Mesenteric fat pad (tissue), 1 donor: ENCODE results near the gene ANKRD44. TPM values are rescaled to one million over a fixed set of nuclear protein-coding genes. Genes with fewer than 3 reads are reported as not detected.

Experiments
- DNase-seq: peaks from one replicate; pipeline ENCODE4 v3.0.0-alpha.2; 2020; ENCODE audit warnings: low spot score
- total RNA-seq: library from RNA; stranded (reverse); fragmentation: NEBNext Ultra II Directional; extraction: Animal tissue kit (Norgen Biotek cat#: 25700); gene quantifications from one replicate; pipeline ENCODE4 v1.2.1, GENCODE V29; 2021
- donor health status: DM: yes; HTN: yes; CAD: no.

The ANKRD44 gene
- total RNA-seq, 1 donor from 2014 or later: 26.0 TPM

DNA sequence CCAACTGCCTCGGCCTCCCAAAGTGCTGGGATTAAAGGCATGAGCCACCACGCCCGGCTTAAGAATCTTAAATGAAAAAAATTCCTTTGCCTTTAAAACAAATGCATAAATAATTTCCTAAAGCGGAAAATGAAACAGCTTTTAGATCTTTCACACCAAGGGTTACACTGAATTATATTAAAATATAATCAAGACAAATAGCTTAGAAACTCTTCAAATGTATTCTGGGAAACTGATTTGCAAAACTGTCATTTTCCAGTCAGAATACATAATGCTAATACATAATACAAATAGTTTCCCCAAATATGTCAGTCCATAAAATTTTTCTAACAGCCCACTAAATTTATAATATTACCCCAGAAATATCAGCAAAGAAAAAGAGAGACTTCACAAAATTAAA lies 315.8 kb downstream of the ANKRD44 start:
- DNase-seq: no peak

DNA sequence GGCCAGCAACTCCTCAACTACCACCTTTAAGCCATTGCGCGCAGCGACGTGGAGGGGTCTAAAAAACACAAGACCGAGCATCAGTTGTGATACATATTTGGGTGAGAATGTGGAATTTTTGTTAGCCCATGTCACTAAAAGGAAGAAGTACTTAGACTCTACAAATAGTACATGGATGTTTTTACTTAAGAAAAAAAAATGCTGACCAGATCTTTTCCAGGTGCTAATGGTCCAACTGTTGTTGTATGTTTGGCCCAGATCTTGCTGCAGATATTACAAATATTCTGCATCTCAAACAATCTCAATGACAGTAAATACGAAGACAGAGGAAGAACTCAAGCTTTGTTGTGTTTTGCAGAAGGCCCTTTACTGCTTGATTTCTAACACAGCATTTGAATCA lies 317.0 kb downstream of the ANKRD44 start:
- DNase-seq: no peak

GRCh38 chr2:196992466-196992865 lies 318.1 kb downstream of the ANKRD44 start:
- no peak for DNase-seq

- no peak for DNase-seq
These were observed 319.7 kb downstream of the ANKRD44 start for GRCh38 chr2:196990788-196991461.

DNA sequence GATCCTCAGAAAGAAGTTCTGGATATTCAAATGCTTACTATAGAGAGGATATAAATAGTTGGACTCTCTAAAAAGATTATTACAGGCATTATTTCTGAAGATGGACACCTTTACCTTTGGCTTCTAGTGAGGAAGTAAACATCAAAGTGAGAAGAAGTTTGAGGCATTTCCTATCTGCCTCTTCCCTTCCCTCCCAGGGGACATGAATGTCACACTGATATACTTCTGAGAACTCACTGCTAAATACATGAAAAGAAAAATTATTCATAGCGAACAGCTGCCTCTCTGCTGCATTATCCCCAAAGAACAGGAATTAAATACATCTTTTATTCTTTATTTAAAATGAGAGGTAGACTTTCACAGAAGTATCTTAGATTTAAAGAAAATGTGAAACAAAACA lies 320.5 kb downstream of the ANKRD44 start:
- DNase-seq: no peak

GRCh38 chr2:196989496-196989895 lies 321.1 kb downstream of the ANKRD44 start:
- DNase-seq: no peak

- DNase-seq: no peak
These were observed 321.9 kb downstream of the ANKRD44 start for GRCh38 chr2:196988639-196989038.

- no peak for DNase-seq
These were observed 322.8 kb downstream of the ANKRD44 start for GRCh38 chr2:196987649-196988364.

- DNase-seq: no peak
These were observed 323.3 kb downstream of the ANKRD44 start for GRCh38 chr2:196987298-196987648.

DNA sequence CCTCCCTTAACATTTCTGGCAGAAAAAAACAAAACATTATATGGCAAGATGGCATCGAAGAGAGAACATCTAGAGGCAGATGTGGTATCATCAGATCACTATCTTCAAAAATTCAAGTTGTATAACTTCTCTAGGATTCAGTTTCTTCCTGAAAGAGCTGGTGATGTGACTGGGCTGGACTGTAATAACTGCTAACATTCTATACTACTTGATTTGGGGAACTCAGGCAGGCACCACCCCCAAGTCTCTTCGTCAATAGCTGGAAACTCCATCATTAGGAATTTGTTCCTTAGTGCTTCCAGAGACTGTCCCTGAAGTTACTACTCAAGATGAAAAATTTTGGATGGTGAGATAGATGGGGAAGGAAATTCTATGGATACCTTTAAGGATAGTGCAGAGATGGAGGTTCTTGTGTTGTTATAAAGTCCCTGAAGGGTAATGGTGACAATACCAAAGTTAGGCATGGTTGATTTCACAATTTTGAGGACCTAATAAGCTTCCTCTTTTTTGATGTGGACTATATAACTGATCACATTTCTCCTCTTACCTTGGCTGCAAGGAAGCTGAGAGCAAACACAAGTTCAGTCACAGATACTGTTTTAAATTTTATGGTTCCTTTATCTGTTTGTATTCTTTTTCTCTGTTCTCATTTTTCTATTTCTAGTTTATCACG lies 324.9 kb downstream of the ANKRD44 start:
- no peak for DNase-seq

DNA sequence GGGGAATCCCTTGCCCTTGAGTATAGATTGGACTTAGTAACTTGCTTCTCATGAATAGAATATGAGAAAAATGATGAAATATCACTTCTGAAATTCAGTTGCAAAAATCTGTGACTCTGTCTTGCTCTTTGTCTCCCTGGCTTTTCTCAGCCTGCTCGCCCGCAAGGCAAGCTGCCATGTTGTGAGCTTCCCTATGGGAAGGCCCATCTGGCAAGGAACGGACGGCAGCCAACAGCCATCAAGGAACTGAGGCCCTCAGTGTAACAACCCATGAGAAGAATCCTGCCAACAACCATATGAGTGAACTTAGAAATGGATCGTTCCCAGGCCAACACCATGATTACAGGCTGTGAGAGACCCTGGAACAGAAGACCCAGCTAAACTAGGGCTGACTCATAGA lies 325.7 kb downstream of the ANKRD44 start:
- DNase-seq: no peak

DNA sequence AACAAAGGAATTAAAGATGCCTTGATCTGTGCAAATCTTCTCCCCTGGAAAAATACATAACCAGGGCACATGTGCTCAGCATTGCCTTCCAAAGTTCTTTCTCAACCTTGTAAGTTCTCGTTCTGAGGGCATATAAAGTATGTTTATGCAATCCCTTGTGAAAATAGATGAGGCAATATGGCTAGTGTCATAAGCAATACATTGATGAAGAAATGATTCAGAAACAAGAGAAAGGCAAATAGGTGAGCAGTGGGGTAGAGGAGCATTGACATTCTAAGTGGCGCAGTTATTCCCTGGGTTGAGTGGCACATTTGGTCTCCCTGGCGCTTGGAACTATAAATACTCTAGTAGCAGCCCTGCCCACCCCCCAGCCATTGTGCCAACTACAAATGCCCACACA lies 326.6 kb downstream of the ANKRD44 start:
- no peak for DNase-seq

DNA sequence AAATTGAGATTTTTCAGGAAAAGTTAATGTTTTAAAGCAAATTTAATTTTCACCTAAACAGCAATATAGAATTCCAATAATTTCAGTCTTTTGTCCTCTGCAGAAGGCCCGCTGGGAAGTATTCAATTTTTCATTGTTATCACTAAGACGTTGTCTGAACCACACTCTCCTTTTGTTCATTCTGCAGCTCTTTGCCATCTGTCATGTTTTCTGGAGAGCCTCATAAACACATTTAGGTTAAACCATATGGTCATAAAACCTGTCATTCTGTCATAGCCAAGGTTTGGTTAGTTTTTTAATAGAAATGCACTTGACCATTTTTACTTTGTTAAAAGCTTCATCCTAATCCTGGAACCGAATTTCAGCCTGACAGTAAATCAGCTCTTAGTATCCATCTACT lies 330.1 kb downstream of the ANKRD44 start:
- no peak for DNase-seq

DNA sequence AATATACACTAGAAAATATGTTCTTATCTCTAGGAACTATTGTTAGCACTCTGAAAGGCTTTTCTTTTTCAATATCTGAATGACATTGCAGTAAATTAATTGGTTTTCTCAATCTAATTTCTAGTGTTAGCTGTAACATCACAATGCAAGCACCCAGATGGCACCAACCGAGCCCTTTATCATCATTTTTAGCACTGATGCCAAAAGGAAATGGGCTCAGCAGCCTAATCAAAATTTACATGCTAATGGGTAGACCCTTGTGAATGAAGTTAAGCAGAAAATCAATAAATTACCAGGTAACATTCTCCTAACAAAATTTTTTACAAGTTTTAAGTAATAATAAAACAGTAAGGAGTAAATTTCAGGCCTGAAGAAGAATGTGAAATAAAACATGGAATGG lies 330.6 kb downstream of the ANKRD44 start:
- no peak for DNase-seq

- DNase-seq: no peak
These were observed 333.1 kb downstream of the ANKRD44 start for GRCh38 chr2:196977507-196977906.

- DNase-seq: no peak
These were observed 335.6 kb downstream of the ANKRD44 start for GRCh38 chr2:196974970-196975369.

- no peak for DNase-seq
These were observed 338.9 kb downstream of the ANKRD44 start for GRCh38 chr2:196971574-196972279.

DNA sequence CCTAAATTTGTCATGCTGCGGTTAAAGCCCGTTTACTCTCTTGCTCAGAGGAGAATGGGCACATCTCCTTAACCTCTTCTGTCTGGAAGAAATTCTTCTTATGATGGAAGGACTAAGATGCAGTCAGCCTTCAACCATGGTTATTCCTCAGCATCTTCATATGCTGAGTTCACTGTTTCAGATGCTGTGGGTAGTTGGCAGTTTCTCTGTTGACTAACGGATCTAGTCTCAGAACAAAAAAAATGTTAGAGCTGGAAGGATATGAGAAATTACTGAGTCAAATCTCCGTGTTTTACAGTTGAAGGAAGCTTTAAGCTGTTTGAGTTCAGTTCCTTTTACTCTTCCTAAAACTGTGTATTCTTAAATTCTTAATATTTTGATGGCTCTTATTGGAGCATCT lies 340.5 kb downstream of the ANKRD44 start:
- DNase-seq: no peak

GRCh38 chr2:196968516-196968915 lies 342.1 kb downstream of the ANKRD44 start:
- DNase-seq: no peak

- no peak for DNase-seq
These were observed 342.8 kb downstream of the ANKRD44 start for GRCh38 chr2:196967775-196968174.

DNA sequence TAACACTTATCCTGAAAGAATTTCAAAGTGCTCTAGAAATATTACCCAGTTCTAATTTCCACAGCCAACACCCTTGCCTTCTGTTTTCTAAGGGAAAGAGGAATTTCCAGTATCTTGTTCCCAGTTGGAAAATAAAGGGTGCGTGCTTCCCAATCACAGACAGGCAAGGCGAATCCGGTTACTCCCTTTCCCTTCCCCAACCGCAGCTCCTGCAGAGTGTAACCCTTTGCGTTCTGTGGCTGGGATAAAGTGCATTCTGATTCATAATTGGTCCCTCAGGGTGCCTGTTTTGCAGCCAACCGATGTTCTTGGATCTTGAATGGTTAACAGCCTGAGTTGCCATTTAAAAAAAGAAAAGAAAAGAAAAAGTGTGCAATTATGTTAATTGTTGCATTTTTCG lies 343.5 kb downstream of the ANKRD44 start:
- DNase-seq: no peak

DNA sequence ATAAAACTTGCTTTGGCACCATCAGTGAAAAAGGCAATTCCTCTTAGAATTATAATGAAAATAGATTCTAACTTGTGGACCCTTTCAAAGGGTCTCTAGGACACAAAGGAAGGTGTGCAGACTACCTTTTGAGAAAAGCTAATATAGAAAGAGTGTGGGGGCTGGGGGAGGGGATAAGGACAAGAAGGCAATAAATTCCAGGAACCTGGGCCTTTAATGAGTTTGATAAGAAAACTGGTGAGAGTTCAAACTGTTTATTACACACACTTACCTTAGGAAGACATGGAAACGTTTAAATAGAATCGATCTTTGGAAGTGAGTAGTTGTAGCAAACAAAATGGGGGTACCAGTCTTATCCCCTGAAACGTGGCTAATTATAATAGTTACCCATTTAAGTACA lies 344.5 kb downstream of the ANKRD44 start:
- no peak for DNase-seq
